KBM-7 (cell line): ENCODE data around the gene PHLDA3.
"Not testable (repeated sequence)": the region's sequence is repeated elsewhere in the genome, so short reads cannot be mapped to it uniquely, and the experiment has no call there.

Experiments
- DNase-seq: peaks from one replicate; pipeline ENCODE4 v3.0.0-alpha.2; 2015
- in situ Hi-C: fragments of 300-500 bp; cut with MboI; formaldehyde crosslinking; loops from 2 replicates; pipeline ENCODE4 v1.14.3; 2020; ENCODE audit warnings: low sequenced_read_pairs, low pct_unique_long_range_greater_than_20kb, mixed read lengths

PHLDA3 gene

GRCh38 chr1:201472321-201472720, 3.3 kb upstream of the PHLDA3 start:
- in situ Hi-C loops, DNase-seq: not testable (repeated sequence)

GRCh38 chr1:201471772-201472171, 2.8 kb upstream of the PHLDA3 start:
- no peak for DNase-seq
- in situ Hi-C loops, result no loop called here

DNA sequence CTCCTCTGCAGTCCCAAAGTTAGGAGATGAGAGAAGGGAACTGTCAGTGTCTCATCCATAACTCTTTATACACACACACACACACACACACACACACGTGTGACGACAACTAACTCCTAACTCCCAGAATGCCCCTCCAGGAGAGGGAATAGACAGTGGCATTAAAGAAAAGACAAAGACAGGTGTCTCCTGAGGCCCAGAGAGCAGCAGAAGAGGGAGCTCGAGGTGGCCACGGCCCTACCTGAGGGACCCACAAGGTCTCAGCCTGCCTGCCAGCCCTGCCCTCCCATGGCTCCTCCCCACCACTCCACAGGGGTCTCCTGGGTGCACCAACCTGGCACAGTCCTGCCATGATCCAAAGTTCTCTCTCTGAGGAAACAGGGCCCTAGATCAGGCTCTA, 1.6 kb upstream of the PHLDA3 start:
- DNase-seq, result no peak
- in situ Hi-C loops, result no loop called here

GRCh38 chr1:201469645-201470074, 672 bp upstream of the PHLDA3 start:
- in situ Hi-C loops, result no loop called here
- DNase-seq, result no peak

GRCh38 chr1:201468501-201468843, 516 bp downstream of the PHLDA3 start:
- in situ Hi-C loops, result no loop called here
- DNase-seq, result no peak

DNA sequence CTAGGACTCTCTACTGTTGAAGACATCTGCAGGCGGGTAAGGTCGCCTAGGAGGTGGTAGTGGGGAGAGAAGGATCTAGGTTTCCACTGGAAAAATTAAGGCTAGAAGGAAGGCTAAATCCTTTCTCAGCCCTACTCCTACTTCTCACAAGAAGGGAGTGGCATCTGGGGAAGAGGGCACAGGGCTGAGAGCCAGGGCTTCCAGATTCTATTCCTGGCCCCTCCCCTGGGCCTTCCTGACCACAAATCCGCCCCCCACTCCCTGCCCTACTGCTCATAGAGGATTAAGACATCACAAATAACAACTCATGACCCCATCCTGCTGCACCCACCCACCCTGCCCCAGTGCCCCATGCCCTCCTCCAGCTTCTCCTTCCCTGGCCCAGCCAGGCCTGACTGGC, 2.5 kb downstream of the PHLDA3 start:
- in situ Hi-C loops, result no loop called here
- DNase-seq, result no peak

DNA sequence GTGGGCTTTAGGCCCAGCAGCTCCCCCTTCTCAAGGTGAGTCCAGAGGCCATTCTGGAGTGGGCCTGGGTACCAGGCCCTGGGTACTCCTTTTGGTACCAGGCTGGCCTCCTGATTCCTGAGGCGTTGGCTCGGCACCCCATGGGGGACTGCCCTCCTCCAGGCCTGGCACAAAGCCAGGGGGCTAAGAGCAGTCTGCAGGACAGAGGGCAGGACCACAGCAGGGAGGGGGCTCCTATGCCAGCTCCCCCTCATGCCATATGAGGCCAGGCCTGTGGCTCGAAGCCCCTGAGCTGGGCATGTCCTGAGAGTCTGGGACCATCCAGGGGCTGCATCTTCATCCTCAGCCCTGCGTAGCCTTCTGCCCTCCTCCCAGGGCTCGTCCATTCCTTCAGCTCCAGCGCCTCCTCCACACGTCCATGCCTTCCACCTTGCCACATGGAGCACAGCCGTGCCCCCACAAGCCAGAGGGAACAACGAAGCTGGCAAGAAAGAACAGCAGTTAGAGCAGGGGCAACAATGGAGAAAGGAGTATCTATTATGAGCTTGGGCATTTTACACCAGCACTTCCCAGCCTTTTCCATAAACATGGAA, 3.2 kb downstream of the PHLDA3 start:
- in situ Hi-C loops, result no loop called here
- no peak for DNase-seq

DNA sequence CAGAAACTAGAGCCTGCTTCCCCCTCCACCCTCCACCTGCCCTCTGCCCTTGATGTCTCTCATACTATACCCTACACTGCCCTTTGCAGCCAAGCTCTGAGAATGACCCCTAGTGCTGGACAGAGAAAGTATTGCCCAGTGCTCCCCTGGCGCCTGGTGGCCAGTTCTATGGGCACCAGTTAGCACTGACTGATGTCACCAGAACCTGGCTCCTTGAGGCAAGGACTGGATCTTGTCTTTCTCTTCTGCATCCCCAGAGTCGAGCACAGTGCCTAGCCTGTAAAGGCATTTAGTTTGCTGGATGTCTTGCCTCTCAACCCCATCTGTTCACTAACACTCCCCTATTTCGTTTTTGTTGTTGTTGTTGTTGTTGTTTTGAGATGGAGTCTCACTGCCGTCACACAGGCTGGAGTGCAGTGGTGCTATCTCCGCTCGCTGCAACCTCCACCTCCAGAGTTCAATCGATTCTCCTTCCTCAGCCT, 5.9 kb downstream of the PHLDA3 start:
- in situ Hi-C loops, result no loop called here
- no peak for DNase-seq

DNA sequence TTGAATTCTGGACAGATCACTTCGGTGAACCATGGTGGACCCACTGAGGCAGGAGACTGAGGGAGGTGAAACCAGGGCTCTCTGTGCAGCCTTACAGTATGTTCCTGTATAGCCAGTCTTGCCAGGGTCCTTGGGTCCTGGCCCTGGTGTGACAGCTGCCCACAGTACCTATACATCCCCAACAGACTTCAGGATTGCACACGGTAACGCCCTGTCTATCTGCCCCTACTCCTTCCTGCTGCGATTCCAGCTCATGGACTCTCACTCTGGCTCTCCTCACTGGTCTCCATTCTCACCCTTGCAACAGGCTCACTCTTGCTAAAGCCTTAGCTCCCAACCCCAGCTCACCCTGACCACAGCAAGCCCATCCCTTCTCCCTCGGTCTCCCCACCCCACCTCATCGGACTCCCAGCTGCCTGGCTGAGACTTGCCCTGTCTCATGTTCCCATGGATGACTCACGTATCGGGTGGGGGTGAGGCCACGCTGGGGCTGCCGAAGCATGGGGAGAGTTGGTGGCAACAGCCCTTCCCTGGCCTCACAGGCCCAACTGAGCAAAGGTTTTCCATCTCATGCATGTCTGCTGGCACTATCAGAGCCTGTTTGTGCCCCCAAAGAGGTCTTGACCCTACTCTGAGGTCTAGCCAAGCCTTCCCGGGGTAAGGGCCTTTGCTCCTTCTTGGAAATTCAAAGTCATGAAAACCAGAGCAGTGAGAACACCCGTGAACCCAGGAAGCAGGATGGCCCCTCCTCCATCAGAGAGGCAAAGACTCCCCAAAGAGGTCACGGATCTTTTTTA, 7.1 kb downstream of the PHLDA3 start:
- in situ Hi-C loops, result no loop called here
- DNase-seq, result no peak

GRCh38 chr1:201460814-201461644, 8.0 kb downstream of the PHLDA3 start:
- in situ Hi-C loops, result no loop called here
- no peak for DNase-seq

GRCh38 chr1:201459775-201460174, 9.2 kb downstream of the PHLDA3 start:
- in situ Hi-C loops, result no loop called here
- no peak for DNase-seq

- no peak for DNase-seq
- in situ Hi-C loops, result no loop called here
Measured at GRCh38 chr1:201459052-201459451, 9.9 kb downstream of the PHLDA3 start.

GRCh38 chr1:201457508-201457960, 11.5 kb downstream of the PHLDA3 start:
- in situ Hi-C loops, result no loop called here
- no peak for DNase-seq

- peak; percentile 64 for DNase-seq
Measured at GRCh38 chr1:201456499-201457309, 12.3 kb downstream of the PHLDA3 start.

DNA sequence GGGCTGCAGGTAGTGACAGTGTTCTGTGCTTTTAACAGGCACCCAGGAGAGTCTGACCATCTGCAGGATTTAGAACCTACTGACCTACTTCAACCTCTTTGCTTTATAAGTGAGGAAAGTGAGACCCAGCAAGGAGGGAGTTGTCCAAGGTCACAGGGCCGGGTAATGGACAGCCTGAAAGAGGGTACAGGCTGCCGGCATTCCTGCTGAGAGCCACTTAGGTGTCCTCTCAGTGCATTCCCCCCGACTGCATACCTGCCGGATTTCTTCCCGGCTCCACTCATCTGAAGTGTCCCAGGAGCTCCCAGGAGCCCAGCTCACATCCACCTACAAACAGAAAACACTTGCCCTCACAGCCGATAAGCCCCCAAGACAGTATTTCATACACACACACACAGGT, 13.9 kb downstream of the PHLDA3 start:
- no peak for DNase-seq
- in situ Hi-C loops, result no loop called here

More at GRCh38 chr1:201456499-201457309, 12.3 kb downstream of the PHLDA3 start:
- in situ Hi-C loops, result no loop called here

DNA sequence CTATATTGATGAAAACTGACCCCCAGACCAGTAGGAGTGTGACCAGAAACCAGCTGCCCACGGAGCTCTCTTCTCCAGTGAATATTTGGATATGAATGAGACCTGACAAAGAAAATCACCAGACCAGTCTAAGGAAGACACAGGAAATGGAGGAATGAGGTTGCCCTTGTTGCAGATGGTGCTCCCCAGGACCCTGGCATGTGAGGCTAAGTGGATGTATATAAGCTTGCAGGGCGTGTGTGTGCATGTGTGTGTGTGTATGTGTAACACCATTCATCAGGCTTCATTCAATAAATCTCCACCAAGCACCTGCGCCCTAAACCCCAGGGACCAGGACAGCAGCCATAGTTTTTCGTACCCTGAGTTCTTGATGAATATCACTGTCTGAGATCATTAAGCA, 14.4 kb downstream of the PHLDA3 start:
- DNase-seq, result no peak
- in situ Hi-C loops, result no loop called here

DNA sequence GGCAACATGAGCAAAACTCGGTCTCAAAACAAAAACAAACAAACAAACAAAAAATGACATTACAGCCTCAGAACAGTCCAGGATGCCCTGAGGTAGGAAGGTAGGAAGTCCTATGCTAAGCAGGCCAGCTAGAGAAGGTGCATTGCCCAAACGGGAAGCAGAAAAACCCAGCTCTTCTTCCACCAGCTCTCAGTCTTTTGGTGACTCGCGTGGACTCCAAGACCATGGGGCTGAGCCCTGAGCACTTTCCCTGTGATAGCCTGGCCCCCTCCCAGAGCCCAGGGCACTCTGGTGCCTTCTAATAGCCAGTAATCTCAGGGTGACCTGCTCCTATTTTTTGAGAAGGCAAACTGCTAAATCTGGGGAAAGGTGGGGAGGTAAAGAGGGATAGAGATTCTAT, 16.1 kb downstream of the PHLDA3 start:
- no peak for DNase-seq
- in situ Hi-C loops, result no loop called here

DNA sequence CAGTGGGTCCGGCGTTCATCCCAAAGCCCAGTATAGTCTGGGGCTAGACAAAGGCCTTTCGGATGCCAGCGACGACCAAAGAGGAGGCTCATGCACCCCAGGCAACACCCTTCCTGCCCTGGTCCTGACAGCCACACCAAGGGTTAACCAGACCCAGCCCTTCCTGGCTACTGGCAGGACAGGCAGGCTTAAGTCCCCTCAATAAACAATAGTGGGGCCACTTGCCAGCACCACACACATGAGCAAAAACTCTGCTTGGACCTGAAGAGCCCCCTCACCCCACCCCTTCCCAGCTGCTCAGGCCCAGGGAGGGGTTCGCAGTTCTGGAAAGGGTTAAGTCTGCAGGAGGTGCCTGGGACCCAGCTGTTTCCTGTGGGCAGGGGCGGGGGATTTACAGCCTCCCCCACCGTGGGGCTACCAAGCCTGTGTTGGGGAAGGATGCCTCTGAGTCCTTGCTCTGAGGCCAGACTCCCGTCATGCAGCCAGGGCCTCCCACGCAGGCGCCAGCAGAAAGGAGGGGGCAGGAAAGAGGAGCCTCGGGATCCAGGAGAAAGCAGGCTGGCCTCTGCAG, 18.2 kb downstream of the PHLDA3 start:
- peak; percentile 80 for DNase-seq
- in situ Hi-C loops, result no loop called here

- DNase-seq, result no peak
- in situ Hi-C loops, result no loop called here
Measured at GRCh38 chr1:201448990-201449389, 20.0 kb downstream of the PHLDA3 start.
